ENCODE measurements around the gene GRAP2. TPM values are rescaled to one million over a fixed set of nuclear protein-coding genes. Genes with fewer than 3 reads are reported as not detected.

Gene GRAP2
- total and polyA plus RNA-seq, 9 of the 15 experiments (the other 6 are each of a cell fraction or from before 2014, with no cell fraction given): 4.8 to 88.7 (median 60.4) TPM

DNA sequence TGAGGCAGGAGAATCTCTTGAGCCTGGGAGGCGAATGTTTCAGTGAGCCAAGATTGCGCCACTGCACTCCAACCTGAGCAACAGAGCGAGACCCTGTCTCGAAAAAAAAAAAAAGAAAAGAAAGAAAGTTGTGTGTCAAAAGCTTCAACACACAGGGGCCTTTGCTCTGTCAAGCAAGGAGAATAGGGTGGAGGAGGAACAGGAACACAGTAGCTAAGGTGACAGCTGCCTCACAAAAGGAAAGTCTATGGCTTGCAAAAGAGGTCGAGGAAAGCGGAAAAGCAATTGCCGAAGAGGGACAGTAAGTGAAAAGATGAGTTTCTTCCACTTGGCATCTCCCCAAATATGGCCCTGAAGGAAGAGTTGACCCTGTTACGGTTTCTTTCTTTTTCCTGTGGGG is 32.9 kb downstream of the GRAP2 start:
- in situ Hi-C loops (cut with MboI): no loop called here
- intact Hi-C loops (cut with micrococcal nuclease): loop anchor here (5.0 kb wide), 1 partner anchor 64 kb away; no protein-coding TSS in a partner anchor
- no peak for TF ChIP-seq MXD1 (CRISPR knock-in tag; IDR thresholded peaks at IDR 0.05; ENCODE audit: borderline replicate concordance, poor library complexity, severe bottlenecking)
- TF ChIP-seq, protein P1, sequence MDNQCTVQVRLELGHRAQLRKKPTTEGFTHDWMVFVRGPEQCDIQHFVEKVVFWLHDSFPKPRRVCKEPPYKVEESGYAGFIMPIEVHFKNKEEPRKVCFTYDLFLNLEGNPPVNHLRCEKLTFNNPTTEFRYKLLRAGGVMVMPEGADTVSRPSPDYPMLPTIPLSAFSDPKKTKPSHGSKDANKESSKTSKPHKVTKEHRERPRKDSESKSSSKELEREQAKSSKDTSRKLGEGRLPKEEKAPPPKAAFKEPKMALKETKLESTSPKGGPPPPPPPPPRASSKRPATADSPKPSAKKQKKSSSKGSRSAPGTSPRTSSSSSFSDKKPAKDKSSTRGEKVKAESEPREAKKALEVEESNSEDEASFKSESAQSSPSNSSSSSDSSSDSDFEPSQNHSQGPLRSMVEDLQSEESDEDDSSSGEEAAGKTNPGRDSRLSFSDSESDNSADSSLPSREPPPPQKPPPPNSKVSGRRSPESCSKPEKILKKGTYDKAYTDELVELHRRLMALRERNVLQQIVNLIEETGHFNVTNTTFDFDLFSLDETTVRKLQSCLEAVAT (IDR thresholded peaks at IDR 0.05): 0 out of 4 replicates have a peak, but pooled peaks of 1 of the 2 experiments have one; percentile 29
- no peak for TF ChIP-seq ZBTB26 (CRISPR knock-in tag; IDR thresholded peaks at IDR 0.05)
- TF ChIP-seq CEBPB (tag; IDR thresholded peaks at IDR 0.05): 0 out of 2 replicates have a peak, but pooled peaks have one; percentile 18
- DNase-seq (ENCODE audit: extremely low read depth in 1 of 4, low spot score in 3 of 4) (no peak), ATAC-seq (no peak), FAIRE-seq (no peak)
- Histone ChIP-seq H3K27me3 (ENCODE audit: control insufficient read depth in 2 of 2, insufficient read depth in 2 of 2, low read length in 2 of 2) (no peaks in the 10 kb centered on the region), H3K4me3 (no peak overlapping the region), H3K36me3 (ENCODE audit: control insufficient read depth, insufficient read depth, low read length) (no peaks in the 10 kb centered on the region), H3K4me1 (replicated peaks in 1 of 2; ENCODE audit: control insufficient read depth in 2 of 2, insufficient read depth in 2 of 2, low read length in 2 of 2) (peaks cover 9 to 57% of the 10 kb centered on the region in 2 experiments), H3K9me3 (replicated peaks; ENCODE audit: control insufficient read depth, insufficient read depth, low read depth, low read length) (no peaks in the 10 kb centered on the region), H2AFZ (ENCODE audit: low read depth, low read length) (peak overlapping the region; percentile 53; the same call in 1 of the 2 replicates), H4K20me1 (replicated peaks; ENCODE audit: control insufficient read depth, insufficient read depth, low read length) (no peaks in the 10 kb centered on the region), H3K79me2 (ENCODE audit: control insufficient read depth, insufficient read depth, low read length) (peaks cover 5% of the 10 kb centered on the region; the same call in 1 of the 3 replicates), H3K9ac (ENCODE audit: insufficient read depth in 1 of 2, low read depth in 2 of 2, low read length in 2 of 2) (no peak overlapping the region), H3K9me1 (ENCODE audit: control insufficient read depth, insufficient read depth, low read length) (no peaks in the 10 kb centered on the region), H3K4me2 (ENCODE audit: insufficient read depth, low read length) (no peak overlapping the region), H3K27ac (ENCODE audit: extremely low read depth, low read depth, low read length) (no peak overlapping the region)
- BruUV-seq (replicated peaks): no TSS peak
- 80% methylated on average over 2 of the region's 8 CpGs for WGBS (ENCODE audit: insufficient coverage, low coverage, missing lambda C conversion rate)
- ChIA-PET CTCF (ENCODE audit: low intra/inter-chr PET ratio) (interaction anchor here (0.8 kb wide), 1 partner anchor 9 kb away, joined by 3 read pairs; no protein-coding TSS in a partner anchor), POLR2A (interaction anchor here (0.6 to 2.5 kb wide), 4 partner anchors 9 to 79 kb away, joined by 3 to 7 read pairs (median 3); no protein-coding TSS in a partner anchor)

Measured in K562 (cell line).